H1 (cell line): ENCODE data around the gene SLC6A12. TPM values are rescaled to one million over a fixed set of nuclear protein-coding genes. Genes with fewer than 3 reads are reported as not detected.

Experiments
- CTCF ChIA-PET: fragments of 300-600 bp; sonication (Branson Sonifier 250); formaldehyde crosslinking; loops from one replicate; lab custom pipeline; 2021; ENCODE audit not compliant: partially characterized antibody; lab: Charles Lee
- POLR2A ChIA-PET: fragments of 300-600 bp; sonication (Branson Sonifier 250); formaldehyde crosslinking; loops from one replicate; lab custom pipeline; 2021; ENCODE audit warnings: inconsistent platforms; ENCODE audit not compliant: partially characterized antibody; lab: Charles Lee
- DNase-seq, 2 experiments: peaks; one replicate each; pipeline versions ENCODE4 v3.0.0 to v3.0.0-alpha.2; 2010 to 2022; ENCODE audit warnings: low spot score in 2 of 2, low read depth in 1 of 2, mixed read lengths in 1 of 2
- FAIRE-seq: peaks from 2 replicates; lab custom pipeline; 2011; peaks lifted over from hg19 to GRCh38; lab: Jason Lieb, UNC
- H2AFZ ChIP-seq: 2 replicates; pipeline ENCODE4 v1.8.1; 2012; ENCODE audit warnings: low read length, inconsistent platforms
- H2AK5ac ChIP-seq: 2 replicates; pipeline ENCODE4 v1.6.1; 2013; ENCODE audit warnings: low read depth, low read length
- H2BK120ac ChIP-seq: replicated peaks from 2 replicates; pipeline ENCODE3; 2013; ENCODE audit warnings: low read depth, low read length, inconsistent platforms
- H2BK12ac ChIP-seq: 2 replicates; pipeline ENCODE4 v1.6.1; 2013; ENCODE audit warnings: low read depth, low read length
- H2BK15ac ChIP-seq: 2 replicates; pipeline ENCODE4 v1.6.1; 2013; ENCODE audit warnings: low read length
- H2BK20ac ChIP-seq: 2 replicates; pipeline ENCODE4 v1.6.1; 2013; ENCODE audit warnings: low read length
- H2BK5ac ChIP-seq: 2 replicates; pipeline ENCODE4 v1.6.1; 2013; ENCODE audit warnings: low read depth, low read length
- H3K14ac ChIP-seq: 2 replicates; pipeline ENCODE4 v1.6.1; 2013; ENCODE audit warnings: inconsistent platforms; ENCODE audit not compliant: insufficient read length
- H3K18ac ChIP-seq: 2 replicates; pipeline ENCODE4 v1.6.1; 2013; ENCODE audit warnings: low read length; ENCODE audit errors: extremely low read depth
- H3K23ac ChIP-seq: 2 replicates; pipeline ENCODE4 v1.6.1; 2013; ENCODE audit warnings: inconsistent platforms; ENCODE audit not compliant: insufficient read length
- H3K23me2 ChIP-seq: 2 replicates; pipeline ENCODE4 v1.6.1; 2013; ENCODE audit warnings: low read depth, low read length
- H3K27ac ChIP-seq: 2 replicates; pipeline ENCODE4 v1.6.1; 2011; ENCODE audit warnings: low read depth, low read length, inconsistent platforms
- H3K27me3 ChIP-seq, 4 experiments: replicated peaks in 1 of 4; 1 replicate in 1 of 4; 2 replicates in 3 of 4; pipeline versions ENCODE4 v1.6.1 to v1.8.1; 2011 to 2013; ENCODE audit warnings: low read length in 3 of 4, mild to moderate bottlenecking in 3 of 4, inconsistent platforms in 2 of 4, mixed read lengths in 2 of 4, moderate library complexity in 1 of 4; ENCODE audit not compliant: control insufficient read depth in 3 of 4, insufficient read depth in 3 of 4; ENCODE audit errors: extremely low read depth in 1 of 4
- H3K36me3 ChIP-seq, 4 experiments: 2 replicates each; pipeline versions ENCODE4 v1.6.1 to v1.8.1; 2011 to 2013; ENCODE audit warnings: mild to moderate bottlenecking in 4 of 4, low read length in 3 of 4, moderate library complexity in 2 of 4, control low read depth in 1 of 4, inconsistent platforms in 1 of 4; ENCODE audit not compliant: insufficient read depth in 4 of 4, control insufficient read depth in 2 of 4
- H3K4ac ChIP-seq: replicated peaks from 2 replicates; pipeline ENCODE3; 2013; ENCODE audit warnings: low read length, low read depth, mixed read lengths, inconsistent platforms; ENCODE audit not compliant: insufficient read length
- H3K4me1 ChIP-seq, 4 experiments: replicated peaks in 1 of 4; 1 replicate in 1 of 4; 2 replicates in 3 of 4; pipeline versions ENCODE4 v1.6.1 to v1.8.1; 2011 to 2013; ENCODE audit warnings: low read length in 3 of 4, inconsistent platforms in 2 of 4, mixed read lengths in 1 of 4; ENCODE audit not compliant: insufficient read depth in 4 of 4, control insufficient read depth in 3 of 4
- H3K4me2 ChIP-seq, 2 experiments: 2 replicates each; pipeline versions ENCODE4 v1.6.1 to v1.8.1; 2011 to 2013; ENCODE audit warnings: low read depth in 2 of 2, low read length in 2 of 2, control low read depth in 1 of 2, inconsistent platforms in 1 of 2, mild to moderate bottlenecking in 1 of 2; ENCODE audit not compliant: insufficient read depth in 1 of 2
- H3K4me3 ChIP-seq, 4 experiments: fragments of 200-600, 300-600 bp in 1 of 4; sonication (generic), shearing (Covaris generic), sonication (Bioruptor Twin) in 1 of 4; 2 replicates each; pipeline versions ENCODE4 v1.5.1 to v1.8.1; 2011 to 2016; ENCODE audit warnings: low read length in 4 of 4, low read depth in 3 of 4, control low read depth in 2 of 4, inconsistent platforms in 2 of 4, mild to moderate bottlenecking in 2 of 4, mixed read lengths in 1 of 4, moderate library complexity in 1 of 4; ENCODE audit not compliant: insufficient read depth in 2 of 4; ENCODE audit errors: extremely low read depth in 1 of 4
- H3K56ac ChIP-seq: replicated peaks from 2 replicates; pipeline ENCODE3; 2013; ENCODE audit warnings: low read depth, mild to moderate bottlenecking, mixed read lengths, low read length, inconsistent platforms; ENCODE audit not compliant: insufficient read length
- H3K79me1 ChIP-seq: 2 replicates; pipeline ENCODE4 v1.6.1; 2013; ENCODE audit warnings: low read depth, low read length, control low read depth
- H3K79me2 ChIP-seq, 2 experiments: 2 replicates each; pipeline versions ENCODE4 v1.6.1 to v1.8.1; 2012 to 2013; ENCODE audit warnings: low read length in 2 of 2, mild to moderate bottlenecking in 2 of 2, inconsistent platforms in 1 of 2; ENCODE audit not compliant: insufficient read depth in 2 of 2, control insufficient read depth in 1 of 2
- H3K9ac ChIP-seq, 4 experiments: replicated peaks in 1 of 4; 1 replicate in 1 of 4; 2 replicates in 3 of 4; pipeline versions ENCODE4 v1.6.1 to v1.8.1; 2011 to 2013; ENCODE audit warnings: low read depth in 3 of 4, low read length in 3 of 4, control low read depth in 2 of 4, mild to moderate bottlenecking in 2 of 4, moderate library complexity in 2 of 4, inconsistent platforms in 1 of 4; ENCODE audit errors: extremely low read depth in 1 of 4
- H3K9me3 ChIP-seq, 2 experiments: 2 replicates each; pipeline versions ENCODE4 v1.6.1 to v1.8.1; 2012 to 2013; ENCODE audit warnings: mild to moderate bottlenecking in 2 of 2, moderate library complexity in 2 of 2, control low read depth in 1 of 2, inconsistent platforms in 1 of 2, low read depth in 1 of 2, low read length in 1 of 2, mixed read lengths in 1 of 2; ENCODE audit not compliant: insufficient read depth in 2 of 2
- H4K20me1 ChIP-seq, 2 experiments: replicated peaks in 1 of 2; 2 replicates each; pipeline versions ENCODE3 to v1.8.1; 2011 to 2013; ENCODE audit warnings: inconsistent platforms in 2 of 2, low read length in 2 of 2, mild to moderate bottlenecking in 1 of 2; ENCODE audit not compliant: insufficient read depth in 2 of 2, control insufficient read depth in 1 of 2
- H4K5ac ChIP-seq: 2 replicates; pipeline ENCODE4 v1.6.1; 2013; ENCODE audit warnings: low read length, low read depth, mixed read lengths, inconsistent platforms; ENCODE audit not compliant: insufficient read length
- H4K8ac ChIP-seq: 2 replicates; pipeline ENCODE4 v1.8.0; 2013; ENCODE audit warnings: mild to moderate bottlenecking, moderate library complexity, low read length, inconsistent platforms; ENCODE audit not compliant: insufficient read depth; ENCODE audit errors: extremely low read depth
- H4K91ac ChIP-seq: replicated peaks from 2 replicates; pipeline ENCODE3; 2013; ENCODE audit warnings: low read length, mixed read lengths, inconsistent platforms; ENCODE audit not compliant: insufficient read length
- BRCA1 ChIP-seq: IDR thresholded peaks from 2 replicates; pipeline ENCODE4 v1.6.1; 2012; ENCODE audit warnings: low read depth, low read length, improper control_type of control experiment
- WGBS, 2 experiments: shearing (Covaris generic) in 1 of 2; methylation state at CpG; one replicate each; pipeline versions ENCODE4 v1.1.6 to v1.1.7; 2013 to 2015; ENCODE audit warnings: low lambda C conversion rate in 2 of 2, mixed read lengths in 2 of 2, inconsistent platforms in 1 of 2, low coverage in 1 of 2, missing lambda C conversion rate in 1 of 2; ENCODE audit not compliant: insufficient replicate concordance in 2 of 2, insufficient coverage in 1 of 2, insufficient read length in 1 of 2; ENCODE audit errors: extremely low coverage in 1 of 2, missing lambda C conversion rate in 1 of 2; 5-methylcytosine and 5-hydroxymethylcytosine counted together
- polyA plus RNA-seq, 7 experiments: library from polyadenylated mRNA; depleted of rRNA in 3 of 7; stranded (reverse) in 5 of 7; unstranded in 2 of 7; fragments of >200 nt in 5 of 7; fragments of 200-250 nt in 2 of 7; gene quantifications; 1 replicate in 5 of 7; 2 replicates in 1 of 7; 4 replicates in 1 of 7; pipeline versions ENCODE4 v1.2.1 to v1.2.3, GENCODE V29; 2011 to 2013; ENCODE audit warnings: missing spikeins in 2 of 7, mixed read lengths in 2 of 7
- total RNA-seq: library from RNA; stranded (reverse); fragmentation: NEBNext Ultra II Directional; extraction: Animal tissue kit (Norgen Biotek cat#: 25700); gene quantifications from 2 replicates; pipeline ENCODE4 v1.2.1, GENCODE V29; 2021

SLC6A12 gene
- total and polyA plus RNA-seq, 2 of the 8 experiments (the other 6 are each of a cell fraction or from before 2014, with no cell fraction given), result 0.70 to 1.1 TPM

- Histone ChIP-seq H4K5ac (no peak overlapping the region), H3K27ac (no peak overlapping the region), H3K9me3 (peaks cover 2 to 6% of the 10 kb centered on the region in 2 experiments; a peak in 3 of 4 replicates), H4K91ac (no peak overlapping the region), H2BK120ac (no peak overlapping the region), H3K79me1 (no peaks in the 10 kb centered on the region), H3K79me2 (no peaks in the 10 kb centered on the region), H3K4me1 (no peaks in the 10 kb centered on the region), H2AK5ac (no peak overlapping the region), H3K23ac (no peak overlapping the region), H4K20me1 (no peaks in the 10 kb centered on the region), H3K4me2 (no peak overlapping the region), H2BK20ac (no peak overlapping the region), H3K9ac (no peak overlapping the region), H4K8ac (no peak overlapping the region), H2AFZ (no peak overlapping the region), H2BK12ac (no peak overlapping the region), H3K27me3 (no peaks in the 10 kb centered on the region), H3K4me3 (no peak overlapping the region), H2BK5ac (no peak overlapping the region), H3K23me2 (no peaks in the 10 kb centered on the region), H3K4ac (no peak overlapping the region), H3K36me3 (no peaks in the 10 kb centered on the region), H3K56ac (no peak overlapping the region), H3K18ac (no peak overlapping the region), H2BK15ac (no peak overlapping the region), H3K14ac (no peak overlapping the region)
- CTCF ChIA-PET, result interaction anchor here (3.5 kb wide), 1 partner anchor 23 kb away, joined by 15 read pairs; no protein-coding TSS in a partner anchor
- DNase-seq, result peak in 1 of 2 experiments; percentile 10
- POLR2A ChIA-PET, result no interaction called here
- no peak for FAIRE-seq
- WGBS, 2 experiments, result 84% methylated on average over 4 of the region's 4 CpGs; no CpG with 5 or more reads in 1 of the 2 experiments
- no peak for TF ChIP-seq BRCA1
These were observed 29.4 kb upstream of the SLC6A12 start for GRCh38 chr12:243381-243780.
